Natural killer cell (primary cell): ENCODE data around the gene TRMT1L. TPM values are rescaled to one million over a fixed set of nuclear protein-coding genes. Genes with fewer than 3 reads are reported as not detected.

Experiments used
- ATAC-seq, 3 donors: fragments of 150-1000 bp in 2 of 3; fragments of 200-7000 bp in 1 of 3; cut with Tn5 transposase; 1 replicate in 1 of 3; 2 replicates in 2 of 3; pipeline ENCODE4 v1.10.0; 2021; ENCODE audit warnings: mild to moderate bottlenecking in 2 of 3, moderate library complexity in 2 of 3
- DNase-seq, 2 donors: peaks; one replicate each; pipeline versions ENCODE4 v3.0.0 to v3.0.0-alpha.2; 2013 to 2021; ENCODE audit warnings: mixed read lengths in 1 of 2
- H3K27ac ChIP-seq: one replicate; pipeline ENCODE4 v1.5.1; 2013; ENCODE audit warnings: mild to moderate bottlenecking, low read length
- H3K27me3 ChIP-seq: one replicate; pipeline ENCODE4 v1.6.1; 2013; ENCODE audit warnings: low read length; ENCODE audit not compliant: control insufficient read depth, insufficient read depth
- H3K36me3 ChIP-seq: one replicate; pipeline ENCODE4 v1.6.1; 2013; ENCODE audit warnings: low read length; ENCODE audit not compliant: control insufficient read depth, insufficient read depth
- H3K4me1 ChIP-seq: one replicate; pipeline ENCODE4 v1.6.1; 2013; ENCODE audit warnings: low read length; ENCODE audit not compliant: control insufficient read depth, insufficient read depth
- H3K4me3 ChIP-seq: one replicate; pipeline ENCODE4 v1.5.1; 2013; ENCODE audit warnings: low read length
- H3K9me3 ChIP-seq: one replicate; pipeline ENCODE4 v1.6.1; 2013; ENCODE audit warnings: low read length; ENCODE audit not compliant: control insufficient read depth, insufficient read depth
- H3K27ac Mint-ChIP-seq, 2 donors: one replicate each; pipeline ENCODE4 v1.8.0; 2022; ENCODE audit warnings: mild to moderate bottlenecking in 2 of 2, mixed read lengths in 2 of 2, moderate library complexity in 1 of 2
- H3K27me3 Mint-ChIP-seq, 2 donors: one replicate each; pipeline ENCODE4 v1.8.0; 2022; ENCODE audit warnings: low read depth in 2 of 2, mixed read lengths in 2 of 2
- H3K36me3 Mint-ChIP-seq: one replicate; pipeline ENCODE4 v1.8.0; 2022; ENCODE audit warnings: mixed read lengths
- H3K4me1 Mint-ChIP-seq, 2 donors: one replicate each; pipeline ENCODE4 v1.8.0; 2022; ENCODE audit warnings: mixed read lengths in 2 of 2
- H3K4me3 Mint-ChIP-seq: one replicate; pipeline ENCODE4 v1.8.0; 2022; ENCODE audit warnings: mild to moderate bottlenecking, moderate library complexity, mixed read lengths
- H3K9me3 Mint-ChIP-seq, 2 donors: one replicate each; pipeline ENCODE4 v1.8.0; 2022; ENCODE audit warnings: mixed read lengths in 2 of 2
- WGBS: methylation state at CpG from one replicate; pipeline ENCODE4 v1.1.7; 2013; ENCODE audit warnings: missing lambda C conversion rate; ENCODE audit not compliant: insufficient coverage; 5-methylcytosine and 5-hydroxymethylcytosine counted together
- intact Hi-C: fragments of 100-400 bp; cut with micrococcal nuclease; formaldehyde crosslinking; loops from one replicate; pipeline ENCODE4 v1.14.2; 2022
- total RNA-seq, 4 donors: library from RNA; stranded (reverse); fragments of 120-200 nt in 1 of 4; gene quantifications; one replicate each; pipeline versions ENCODE4 v1.2.3 to v1.2.4, GENCODE V29; 2013 to 2022
- TF ChIP-seq, protein P1 (sequence below): fragments of 200-600 bp; IDR thresholded peaks from one replicate; pipeline ENCODE4 v1.8.0; 2022; ENCODE audit warnings: antibody characterized with exemption

The TRMT1L gene
- total RNA-seq, 3 donors from 2014 or later (not counting 1 experiment from before 2014, with no cell fraction given): 4.4 to 8.2 (median 4.9) TPM

DNA sequence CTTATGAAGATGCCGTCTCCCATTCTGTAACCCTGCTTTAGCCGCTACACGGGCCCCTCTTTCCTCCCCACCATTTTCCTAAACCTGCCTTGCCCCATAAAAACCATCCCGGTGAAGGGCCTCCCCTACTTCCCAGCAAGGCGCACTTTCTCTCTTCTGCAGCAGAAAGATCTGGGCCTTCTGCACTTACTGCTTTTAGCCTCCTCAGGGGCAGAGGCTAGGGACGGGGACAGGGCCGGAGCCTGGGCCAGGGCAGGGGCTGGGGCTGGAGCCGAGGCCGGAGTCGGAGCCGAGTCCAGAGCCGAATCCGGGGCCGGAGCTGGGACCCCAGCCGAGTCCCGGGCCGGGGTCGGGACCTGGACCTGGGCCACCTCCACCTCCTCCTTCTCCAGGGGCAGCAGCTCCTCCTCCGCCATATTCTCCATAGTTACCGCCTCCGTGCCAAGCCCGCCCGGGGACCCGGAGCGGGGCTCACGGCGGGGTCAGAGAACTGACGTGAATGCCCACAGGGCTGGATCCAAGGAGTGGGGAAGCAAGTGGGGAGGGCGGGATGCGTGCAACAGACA is 382 bp downstream of the TRMT1L start:
- DNase-seq (no peak), ATAC-seq (peak; percentile 20 to 31 (median 26))
- intact Hi-C loops: loop anchor here (2.0 to 10.0 kb wide), 4 partner anchors 160 to 538 kb away; partner anchors contain the start of genes IVNS1ABP and NIBAN1
- H3K4me1 ChIP-seq: peaks cover 12% of the 10 kb centered on the region
- H3K9me3 Mint-ChIP-seq: no peaks in the 10 kb centered on the region
- TF ChIP-seq, protein P1, sequence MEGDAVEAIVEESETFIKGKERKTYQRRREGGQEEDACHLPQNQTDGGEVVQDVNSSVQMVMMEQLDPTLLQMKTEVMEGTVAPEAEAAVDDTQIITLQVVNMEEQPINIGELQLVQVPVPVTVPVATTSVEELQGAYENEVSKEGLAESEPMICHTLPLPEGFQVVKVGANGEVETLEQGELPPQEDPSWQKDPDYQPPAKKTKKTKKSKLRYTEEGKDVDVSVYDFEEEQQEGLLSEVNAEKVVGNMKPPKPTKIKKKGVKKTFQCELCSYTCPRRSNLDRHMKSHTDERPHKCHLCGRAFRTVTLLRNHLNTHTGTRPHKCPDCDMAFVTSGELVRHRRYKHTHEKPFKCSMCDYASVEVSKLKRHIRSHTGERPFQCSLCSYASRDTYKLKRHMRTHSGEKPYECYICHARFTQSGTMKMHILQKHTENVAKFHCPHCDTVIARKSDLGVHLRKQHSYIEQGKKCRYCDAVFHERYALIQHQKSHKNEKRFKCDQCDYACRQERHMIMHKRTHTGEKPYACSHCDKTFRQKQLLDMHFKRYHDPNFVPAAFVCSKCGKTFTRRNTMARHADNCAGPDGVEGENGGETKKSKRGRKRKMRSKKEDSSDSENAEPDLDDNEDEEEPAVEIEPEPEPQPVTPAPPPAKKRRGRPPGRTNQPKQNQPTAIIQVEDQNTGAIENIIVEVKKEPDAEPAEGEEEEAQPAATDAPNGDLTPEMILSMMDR: no peak
- H3K4me1 Mint-ChIP-seq: peaks cover 27 to 37% of the 10 kb centered on the region in 2 donors
- H3K27me3 ChIP-seq: no peaks in the 10 kb centered on the region
- peak overlapping the region; percentile 100 for H3K4me3 Mint-ChIP-seq
- no peaks in the 10 kb centered on the region for H3K27me3 Mint-ChIP-seq
- under 1% methylated on average over 30 of the region's 30 CpGs for WGBS
- H3K9me3 ChIP-seq: no peaks in the 10 kb centered on the region
- H3K27ac Mint-ChIP-seq: peak overlapping the region; percentile 95 to 99
- H3K36me3 ChIP-seq: no peaks in the 10 kb centered on the region
- H3K36me3 Mint-ChIP-seq: no peaks in the 10 kb centered on the region
- H3K4me3 ChIP-seq: peak overlapping the region; percentile 84
- H3K27ac ChIP-seq: peak overlapping the region; percentile 96

DNA sequence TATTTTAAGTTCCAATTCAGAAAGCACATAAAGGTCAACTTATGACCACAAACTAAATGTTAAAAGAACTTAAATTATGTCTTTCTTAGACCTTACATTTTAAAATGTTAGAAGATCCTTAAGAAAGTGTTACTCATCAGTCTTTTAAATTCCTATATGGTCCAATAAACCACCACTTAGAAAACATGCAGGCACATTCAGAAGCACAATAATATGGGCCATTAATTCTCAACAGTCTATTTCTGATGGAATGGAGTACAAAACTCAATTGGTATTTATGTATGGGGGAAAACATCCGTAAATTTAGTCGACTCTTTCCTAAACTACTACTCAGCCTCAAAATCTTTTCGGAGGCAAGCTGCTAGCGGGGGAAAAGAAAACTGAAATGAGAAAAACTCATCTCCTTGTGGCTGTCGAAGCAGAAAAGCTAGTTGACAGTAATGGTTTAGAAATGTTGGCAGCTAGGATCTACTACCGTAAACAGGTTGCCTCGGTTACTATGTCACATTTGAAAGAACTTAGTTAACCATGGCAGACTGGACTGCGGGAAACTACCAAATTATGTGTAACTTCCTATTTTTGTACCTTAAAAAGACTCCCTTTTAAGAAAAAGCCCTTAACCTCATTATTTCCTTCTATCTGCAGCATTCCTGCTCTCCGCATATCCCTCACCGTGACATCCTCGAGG is 1.0 kb downstream of the TRMT1L start:
- Histone ChIP-seq H3K9me3 (no peaks in the 10 kb centered on the region), H3K4me1 (peaks cover 12% of the 10 kb centered on the region), H3K4me3 (peak overlapping the region; percentile 84), H3K27me3 (no peaks in the 10 kb centered on the region), H3K27ac (peak overlapping the region; percentile 96), H3K36me3 (peaks cover 2% of the 10 kb centered on the region)
- peaks cover 27 to 37% of the 10 kb centered on the region in 2 donors for H3K4me1 Mint-ChIP-seq
- intact Hi-C loops: loop anchor here (2.0 to 10.0 kb wide), 4 partner anchors 161 to 539 kb away; partner anchors contain the start of genes IVNS1ABP and NIBAN1
- WGBS: 13% methylated on average over 9 of the region's 11 CpGs
- H3K4me3 Mint-ChIP-seq: peak overlapping the region; percentile 100
- peak overlapping the region; percentile 95 to 99 for H3K27ac Mint-ChIP-seq
- no peaks in the 10 kb centered on the region for H3K9me3 Mint-ChIP-seq
- no peak for ATAC-seq
- peak in 1 of 2 donors; percentile 70 for DNase-seq
- H3K27me3 Mint-ChIP-seq: no peaks in the 10 kb centered on the region
- TF ChIP-seq, protein P1: no peak
- no peaks in the 10 kb centered on the region for H3K36me3 Mint-ChIP-seq

DNA sequence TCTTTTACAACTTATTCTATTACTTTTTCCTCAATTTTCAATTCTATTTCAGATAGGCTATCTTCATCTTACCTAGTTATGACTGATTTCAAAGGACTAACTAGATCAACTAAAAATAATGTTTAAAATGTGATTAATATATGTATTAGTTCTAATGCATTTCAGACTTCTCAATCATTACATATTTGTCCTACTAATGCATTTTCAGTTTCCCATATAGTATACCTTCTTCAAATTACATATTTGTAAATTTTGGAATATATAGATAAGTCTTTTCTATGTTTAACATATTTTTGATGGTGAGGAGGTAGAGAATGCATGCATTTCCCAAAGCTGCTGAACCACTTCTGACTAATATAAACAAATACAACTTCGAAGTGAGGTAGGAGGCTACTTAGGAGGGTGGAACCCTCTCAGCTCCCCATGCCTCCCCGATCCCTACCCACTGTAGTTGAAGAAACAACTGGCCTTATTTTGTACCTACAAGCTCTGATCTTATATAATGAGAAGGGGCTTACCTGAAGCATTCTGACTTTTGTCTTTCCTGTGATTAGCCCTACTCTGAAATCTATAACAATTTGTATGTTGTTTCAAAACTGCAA is 1.7 kb downstream of the TRMT1L start:
- peak in 1 of 2 donors; percentile 3 for DNase-seq

More for the DNA sequence above, 1.7 kb downstream of the TRMT1L start:
- Histone ChIP-seq H3K4me1 (peaks cover 12% of the 10 kb centered on the region), H3K27ac (peak overlapping the region; percentile 96), H3K27me3 (no peaks in the 10 kb centered on the region), H3K9me3 (no peaks in the 10 kb centered on the region), H3K4me3 (no peak overlapping the region), H3K36me3 (peaks cover 9% of the 10 kb centered on the region)
- Mint-ChIP-seq H3K27ac (peak overlapping the region; percentile 95 to 99), H3K4me3 (no peak overlapping the region), H3K36me3 (no peaks in the 10 kb centered on the region), H3K9me3 (no peaks in the 10 kb centered on the region), H3K4me1 (peaks cover 27 to 37% of the 10 kb centered on the region in 2 donors), H3K27me3 (no peaks in the 10 kb centered on the region)
- intact Hi-C loops: loop anchor here (5.0 to 10.0 kb wide), 3 partner anchors 183 to 540 kb away; partner anchors contain the start of gene NIBAN1
- WGBS: no CpG with 5 or more reads among the region's 2 CpGs
- TF ChIP-seq, protein P1: no peak
- no peak for ATAC-seq
